ENCODE results near the gene TMEM141.
"Not testable (repeated sequence)": the region's sequence is repeated elsewhere in the genome, so short reads cannot be mapped to it uniquely, and the experiment has no call there.

TMEM141 gene

DNA sequence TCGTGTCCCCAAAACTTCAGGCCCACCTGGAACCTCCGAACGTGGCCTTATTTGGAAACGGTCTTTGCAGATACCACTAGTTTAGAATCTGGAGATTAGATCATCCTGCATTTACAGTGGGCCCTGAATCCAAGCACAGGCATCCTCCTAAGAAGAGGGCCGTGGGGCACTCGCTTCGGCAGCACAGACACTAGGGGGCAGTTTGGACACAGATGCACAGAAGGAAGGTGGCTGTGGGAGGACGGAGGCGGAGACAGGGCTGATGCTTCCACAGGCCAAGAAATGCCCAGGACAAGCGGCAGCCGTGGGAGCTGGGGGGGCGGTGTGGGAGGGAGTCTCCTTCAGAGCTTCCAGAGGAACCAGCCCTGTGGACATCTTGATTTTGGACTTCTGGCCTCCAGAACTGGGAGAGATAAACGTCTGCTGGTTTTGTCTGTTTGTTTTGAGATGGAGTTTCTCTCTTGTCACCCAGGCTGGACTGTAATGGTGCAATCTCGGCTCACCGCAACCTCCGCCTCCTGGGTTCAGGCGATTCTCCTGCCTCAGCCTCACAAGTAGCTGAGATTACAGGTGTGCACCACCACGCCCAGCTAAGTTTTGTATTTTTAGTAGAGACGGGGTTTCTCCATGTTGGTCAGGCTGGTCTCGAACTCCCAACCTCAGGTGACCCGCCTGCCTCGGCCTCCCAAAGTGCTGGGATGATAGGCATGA is 30.2 kb upstream of the TMEM141 start:
- H3K36me3 ChIP-seq (ENCODE audit: insufficient read depth, low read length); H3K9me3 ChIP-seq (ENCODE audit: control insufficient read depth, insufficient read depth, low read length); H3K9ac ChIP-seq (ENCODE audit: low read depth, low read length): not testable (repeated sequence)
- peaks cover 15% of the 10 kb centered on the region; the same call in 1 of the 2 replicates for H3K4me1 ChIP-seq (ENCODE audit: insufficient read depth, low read length)

DNA sequence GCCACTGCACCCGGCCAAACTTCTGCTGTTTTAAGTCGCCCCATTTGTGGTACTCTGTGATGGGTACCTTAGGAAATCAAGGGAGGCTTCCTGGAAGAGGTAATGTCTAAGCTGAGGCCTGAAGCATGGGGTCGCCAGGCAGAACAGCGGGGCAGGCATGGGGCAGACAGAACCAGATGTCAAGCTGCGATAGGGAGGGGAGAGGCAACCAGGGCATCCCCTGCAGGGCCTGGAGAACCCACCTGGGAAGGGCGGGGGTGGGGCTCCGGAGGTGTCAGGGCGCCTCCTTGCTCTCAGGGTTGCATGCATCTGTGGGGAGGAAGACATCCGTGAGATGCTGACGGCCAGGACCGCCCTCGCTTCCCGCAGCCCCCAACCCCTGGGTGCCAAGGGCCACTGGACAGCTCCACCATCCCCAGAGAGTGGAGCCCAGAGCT is 29.6 kb upstream of the TMEM141 start:
- peaks cover 15% of the 10 kb centered on the region; the same call in 1 of the 2 replicates for H3K4me1 ChIP-seq (ENCODE audit: insufficient read depth, low read length)
- no peaks in the 10 kb centered on the region for H3K36me3 ChIP-seq (ENCODE audit: insufficient read depth, low read length)
- H3K9ac ChIP-seq (ENCODE audit: low read depth, low read length): no peak overlapping the region
- H3K9me3 ChIP-seq (ENCODE audit: control insufficient read depth, insufficient read depth, low read length): no peaks in the 10 kb centered on the region

GRCh38 chr9:136762221-136762691 is 28.9 kb upstream of the TMEM141 start:
- peaks cover 15% of the 10 kb centered on the region; the same call in 1 of the 2 replicates for H3K4me1 ChIP-seq (ENCODE audit: insufficient read depth, low read length)
- H3K9ac ChIP-seq (ENCODE audit: low read depth, low read length): no peak overlapping the region; the same call in 1 of the 2 replicates

DNA sequence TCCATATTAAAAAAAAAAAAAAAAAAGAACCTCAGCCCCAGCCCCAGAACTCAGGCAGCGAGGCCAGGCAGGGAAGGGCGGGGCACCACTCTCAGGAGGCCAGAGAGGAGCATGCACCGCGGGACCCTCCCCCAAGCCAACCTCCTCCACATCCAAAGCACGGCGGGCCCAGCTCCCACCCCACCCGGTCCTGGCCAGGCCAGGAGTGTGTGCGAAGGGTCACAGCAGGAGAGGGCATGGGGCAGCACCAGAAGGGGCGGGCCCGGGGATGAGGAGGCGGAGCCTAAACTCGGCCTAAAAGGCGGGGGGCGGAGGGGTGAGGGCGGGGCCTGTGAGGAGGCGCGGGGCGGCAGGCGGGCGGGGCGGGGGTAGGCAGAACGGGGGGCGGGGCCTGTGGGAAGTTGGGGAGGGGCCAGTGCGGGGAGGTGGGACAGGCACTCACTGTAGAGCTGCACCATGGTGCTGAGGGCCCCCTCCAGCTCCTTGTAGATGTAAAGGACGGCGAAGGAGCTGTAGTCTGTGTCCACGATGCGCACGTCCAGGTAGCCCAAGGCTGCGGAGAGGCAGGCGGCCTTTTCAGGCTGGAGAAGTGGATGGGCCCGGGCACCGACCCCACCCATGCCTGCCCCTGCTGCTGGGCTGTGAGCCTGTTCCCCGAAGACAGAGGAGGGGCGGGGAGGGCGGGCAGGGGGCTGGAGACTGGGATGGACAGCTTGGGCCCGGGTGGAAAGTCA is 28.1 kb upstream of the TMEM141 start:
- peaks cover 15% of the 10 kb centered on the region; the same call in 1 of the 2 replicates for H3K4me1 ChIP-seq (ENCODE audit: insufficient read depth, low read length)
- H3K9me3 ChIP-seq (ENCODE audit: control insufficient read depth, insufficient read depth, low read length): no peaks in the 10 kb centered on the region
- H3K9ac ChIP-seq (ENCODE audit: low read depth, low read length): peak overlapping the region; percentile 44
- no peaks in the 10 kb centered on the region for H3K36me3 ChIP-seq (ENCODE audit: insufficient read depth, low read length)

More at GRCh38 chr9:136762221-136762691, 28.9 kb upstream of the TMEM141 start:
- Histone ChIP-seq H3K9me3 (ENCODE audit: control insufficient read depth, insufficient read depth, low read length) (no peaks in the 10 kb centered on the region), H3K36me3 (ENCODE audit: insufficient read depth, low read length) (no peaks in the 10 kb centered on the region)

- no peaks in the 10 kb centered on the region for H3K9me3 ChIP-seq (ENCODE audit: control insufficient read depth, insufficient read depth, low read length)
- H3K9ac ChIP-seq (ENCODE audit: low read depth, low read length): peak overlapping the region; percentile 44; the same call in 1 of the 2 replicates
- no peaks in the 10 kb centered on the region for H3K36me3 ChIP-seq (ENCODE audit: insufficient read depth, low read length)
- peaks cover 15% of the 10 kb centered on the region; the same call in 1 of the 2 replicates for H3K4me1 ChIP-seq (ENCODE audit: insufficient read depth, low read length)
These were observed 27.5 kb upstream of the TMEM141 start for GRCh38 chr9:136763649-136764035.

GRCh38 chr9:136764301-136764891 is 26.7 kb upstream of the TMEM141 start, which contains the start of gene LCN15:
Gene LCN15, minus strand, starts transcription at chr9:136764518. Its CDS starts 30 bp downstream, at chr9:136764488.
- H3K9me3 ChIP-seq (ENCODE audit: control insufficient read depth, insufficient read depth, low read length): no peaks in the 10 kb centered on the region
- peak within 1 kb of the TSS; percentile 44 for H3K9ac ChIP-seq (ENCODE audit: low read depth, low read length)
- H3K4me1 ChIP-seq (ENCODE audit: insufficient read depth, low read length): peaks cover 15% of the 10 kb centered on the region; the same call in 1 of the 2 replicates
- H3K36me3 ChIP-seq (ENCODE audit: insufficient read depth, low read length): no peaks in the 10 kb centered on the region

- no peak overlapping the region for H3K9ac ChIP-seq (ENCODE audit: low read depth, low read length)
- H3K4me1 ChIP-seq (ENCODE audit: insufficient read depth, low read length): peaks cover 15% of the 10 kb centered on the region; the same call in 1 of the 2 replicates
- H3K36me3 ChIP-seq (ENCODE audit: insufficient read depth, low read length): no peaks in the 10 kb centered on the region
- no peaks in the 10 kb centered on the region for H3K9me3 ChIP-seq (ENCODE audit: control insufficient read depth, insufficient read depth, low read length)
These were observed 26.1 kb upstream of the TMEM141 start for GRCh38 chr9:136765041-136765440.

DNA sequence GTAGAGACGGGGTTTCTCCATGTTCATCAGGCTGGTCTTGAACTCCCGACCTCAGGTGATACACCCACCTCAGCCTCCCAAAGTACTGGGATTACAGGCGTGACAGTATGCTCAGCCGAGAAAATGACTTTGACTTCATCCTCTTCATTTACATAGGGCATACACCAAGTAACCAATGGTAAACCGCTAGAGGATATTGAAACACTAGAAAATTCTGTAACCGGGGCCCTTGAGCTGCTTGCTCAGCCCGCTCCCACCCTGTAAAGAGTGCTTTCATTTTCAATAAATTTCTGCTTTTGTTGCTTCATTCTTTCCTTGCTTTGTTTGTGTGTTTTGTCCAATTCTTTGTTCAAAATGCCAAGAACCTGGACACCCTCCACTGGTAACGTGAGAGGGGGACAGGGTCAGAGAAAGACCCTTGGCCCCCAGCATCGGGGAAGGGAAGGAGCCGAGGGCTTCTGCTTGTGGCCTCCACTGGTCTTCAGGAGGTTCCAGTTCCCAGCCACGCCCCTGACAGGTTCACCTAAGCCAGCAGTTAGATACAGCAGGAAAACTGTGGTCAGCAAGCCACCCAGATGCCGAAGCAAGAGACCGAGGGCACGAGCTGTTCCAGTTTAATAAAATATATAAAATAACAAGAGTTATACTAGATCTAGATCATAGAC is 25.3 kb upstream of the TMEM141 start:
- H3K9me3 ChIP-seq (ENCODE audit: control insufficient read depth, insufficient read depth, low read length); H3K9ac ChIP-seq (ENCODE audit: low read depth, low read length); H3K36me3 ChIP-seq (ENCODE audit: insufficient read depth, low read length): not testable (repeated sequence)
- H3K4me1 ChIP-seq (ENCODE audit: insufficient read depth, low read length): peaks cover 13% of the 10 kb centered on the region; the same call in 1 of the 2 replicates

DNA sequence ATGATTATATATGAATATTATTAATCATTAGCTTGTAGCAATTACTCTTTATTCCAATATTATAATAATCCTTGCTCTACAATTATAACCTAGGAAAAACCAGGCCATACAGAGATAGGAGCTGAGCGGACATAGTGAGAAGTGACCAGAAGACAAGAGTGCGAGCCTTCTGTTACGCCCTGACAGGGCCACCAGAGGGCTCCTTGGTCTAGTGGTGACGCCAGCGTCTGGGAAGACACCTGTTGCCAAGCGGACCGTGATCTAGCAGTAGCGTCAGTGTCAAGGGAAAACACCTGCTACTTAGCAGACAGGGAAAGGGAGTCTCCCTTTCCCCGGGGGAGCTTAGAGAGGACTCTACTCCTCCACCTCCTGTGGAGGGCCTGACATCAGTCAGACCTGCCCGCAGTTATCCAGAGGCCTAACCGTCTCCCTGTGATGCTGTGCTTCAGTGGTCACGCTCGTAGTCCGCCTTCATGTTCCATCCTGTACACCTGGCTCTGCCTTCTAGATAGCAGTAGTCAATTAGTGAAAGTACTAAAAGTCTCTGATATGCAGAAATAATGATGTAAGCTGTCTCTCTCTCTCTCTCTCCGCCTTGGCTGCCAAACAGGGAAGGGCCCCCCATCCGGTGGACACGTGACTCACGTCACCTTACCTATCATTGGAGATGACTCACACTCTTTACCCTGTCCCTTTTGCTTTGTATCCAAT is 24.6 kb upstream of the TMEM141 start:
- H3K4me1 ChIP-seq (ENCODE audit: insufficient read depth, low read length); H3K9me3 ChIP-seq (ENCODE audit: control insufficient read depth, insufficient read depth, low read length); H3K9ac ChIP-seq (ENCODE audit: low read depth, low read length); H3K36me3 ChIP-seq (ENCODE audit: insufficient read depth, low read length): not testable (repeated sequence)

DNA sequence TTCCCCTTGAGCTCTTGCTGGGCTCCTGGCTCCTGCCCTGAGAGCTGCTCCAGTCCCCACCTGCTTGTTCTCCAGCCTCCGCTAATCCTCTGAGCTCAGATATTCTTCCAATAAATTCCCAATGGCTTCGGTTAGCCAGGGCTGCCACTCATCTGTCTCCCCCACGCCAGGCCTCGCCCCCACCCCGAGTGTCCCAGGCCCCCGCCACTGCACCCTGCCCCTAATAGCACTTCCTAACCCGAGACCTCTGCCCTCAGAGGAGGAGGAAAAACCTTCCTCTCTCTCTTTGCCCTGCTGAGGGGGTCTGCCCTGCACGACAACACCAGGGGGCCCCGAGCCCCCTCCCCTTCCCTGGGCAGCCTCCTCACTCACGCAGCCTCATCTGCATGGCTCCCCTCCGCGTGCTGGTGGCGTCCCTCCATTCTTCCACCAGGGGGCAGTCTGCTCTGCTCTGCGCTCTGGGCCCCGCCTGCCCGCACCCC is 21.4 kb upstream of the TMEM141 start:
- Histone ChIP-seq H3K4me1 (ENCODE audit: insufficient read depth, low read length) (no peaks in the 10 kb centered on the region; the same call in 1 of the 2 replicates), H3K9me3 (ENCODE audit: control insufficient read depth, insufficient read depth, low read length) (peaks cover 3% of the 10 kb centered on the region; the same call in 1 of the 2 replicates)

DNA sequence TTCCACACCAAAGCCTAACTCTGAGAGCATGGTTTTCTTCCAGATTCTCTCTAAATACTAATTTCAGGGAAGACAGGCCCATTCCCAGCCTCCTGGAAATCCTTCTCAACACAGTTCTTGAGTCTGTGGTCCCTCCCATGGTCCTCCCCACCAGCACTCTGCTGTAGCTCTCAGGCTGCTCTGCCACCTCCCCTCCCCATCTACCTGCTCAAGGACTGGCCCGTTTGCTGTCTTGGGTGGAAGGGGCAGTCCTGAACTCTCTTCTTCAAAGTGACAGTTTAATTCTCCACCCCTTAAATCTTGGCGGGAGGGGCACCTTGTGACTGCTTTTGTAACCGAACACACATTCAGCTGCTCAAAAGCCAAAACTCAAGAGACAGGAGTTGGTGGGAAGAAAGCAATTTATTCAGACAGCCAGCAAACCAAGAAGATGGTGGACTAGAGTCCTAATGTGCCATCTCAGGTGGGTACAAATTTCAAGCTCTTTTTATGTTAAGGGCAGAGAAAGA is 19.2 kb upstream of the TMEM141 start:
- H3K9ac ChIP-seq (ENCODE audit: low read depth, low read length): no peak overlapping the region
- H3K4me1 ChIP-seq (ENCODE audit: insufficient read depth, low read length): no peaks in the 10 kb centered on the region
- H3K9me3 ChIP-seq (ENCODE audit: control insufficient read depth, insufficient read depth, low read length): peaks cover 3% of the 10 kb centered on the region; the same call in 1 of the 2 replicates
- H3K36me3 ChIP-seq (ENCODE audit: insufficient read depth, low read length): no peaks in the 10 kb centered on the region

More for the DNA sequence above, 21.4 kb upstream of the TMEM141 start:
- Histone ChIP-seq H3K36me3 (ENCODE audit: insufficient read depth, low read length) (no peaks in the 10 kb centered on the region), H3K9ac (ENCODE audit: low read depth, low read length) (peak overlapping the region; percentile 29; the same call in 1 of the 2 replicates)

GRCh38 chr9:136773386-136774044 is 17.6 kb upstream of the TMEM141 start:
- H3K36me3 ChIP-seq (ENCODE audit: insufficient read depth, low read length): no peaks in the 10 kb centered on the region
- H3K9me3 ChIP-seq (ENCODE audit: control insufficient read depth, insufficient read depth, low read length): peaks cover 3% of the 10 kb centered on the region; the same call in 1 of the 2 replicates
- no peak overlapping the region for H3K9ac ChIP-seq (ENCODE audit: low read depth, low read length)
- H3K4me1 ChIP-seq (ENCODE audit: insufficient read depth, low read length): no peaks in the 10 kb centered on the region
